Activated CD4-positive, alpha-beta T cell treated with anti-CD3 and anti-CD28 coated beads for 48 hours (primary cell): ENCODE data around the gene PTPRN2.
"Not testable (repeated sequence)": the region's sequence is repeated elsewhere in the genome, so short reads cannot be mapped to it uniquely, and the experiment has no call there.

ENCODE experiments used
- DNase-seq: peaks from one replicate; pipeline ENCODE4 v3.0.0-alpha.2; 2020

PTPRN2 gene

GRCh38 chr7:158411232-158411950 lies 176.2 kb downstream of the PTPRN2 start:
- DNase-seq: no peak

GRCh38 chr7:158410720-158411119 lies 176.9 kb downstream of the PTPRN2 start:
- DNase-seq: no peak

GRCh38 chr7:158409816-158410330 lies 177.8 kb downstream of the PTPRN2 start:
- no peak for DNase-seq

- no peak for DNase-seq
These were observed 178.5 kb downstream of the PTPRN2 start for GRCh38 chr7:158409120-158409519.

GRCh38 chr7:158408318-158408920 lies 179.2 kb downstream of the PTPRN2 start:
- no peak for DNase-seq

DNA sequence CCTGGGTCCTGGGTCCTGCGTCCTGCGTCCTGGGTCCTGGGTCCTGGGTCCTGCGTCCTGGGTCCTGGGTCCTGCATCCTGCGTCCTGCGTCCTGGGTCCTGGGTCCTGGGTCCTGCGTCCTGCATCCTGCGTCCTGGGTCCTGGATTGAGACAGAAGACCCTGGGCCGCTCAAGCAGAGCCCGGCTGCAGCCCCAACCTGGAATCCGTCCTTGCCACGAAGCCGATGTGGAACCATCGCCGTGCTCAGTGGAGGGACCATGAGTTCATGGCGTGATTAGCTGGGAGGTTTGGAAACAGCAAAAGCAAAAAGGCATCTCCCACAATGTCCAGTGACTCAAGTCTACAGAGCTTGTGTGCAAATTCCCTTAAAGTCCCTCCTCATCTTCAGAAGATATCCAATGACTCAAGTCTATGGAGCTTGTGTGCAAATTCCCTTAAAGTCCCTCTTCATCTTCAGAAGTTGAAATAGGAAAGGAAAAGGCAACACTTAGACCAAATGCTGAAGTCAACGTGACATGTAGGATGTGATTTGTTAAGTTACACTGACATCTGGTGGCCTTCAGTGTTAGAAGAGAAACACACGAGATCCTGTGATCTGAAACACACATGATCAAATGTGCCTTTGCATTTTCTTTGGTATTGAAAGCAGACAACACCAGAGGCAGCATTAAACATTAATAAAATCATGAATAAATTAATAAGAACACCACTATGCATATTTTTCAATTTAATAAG lies 179.9 kb downstream of the PTPRN2 start:
- DNase-seq: no peak

DNA sequence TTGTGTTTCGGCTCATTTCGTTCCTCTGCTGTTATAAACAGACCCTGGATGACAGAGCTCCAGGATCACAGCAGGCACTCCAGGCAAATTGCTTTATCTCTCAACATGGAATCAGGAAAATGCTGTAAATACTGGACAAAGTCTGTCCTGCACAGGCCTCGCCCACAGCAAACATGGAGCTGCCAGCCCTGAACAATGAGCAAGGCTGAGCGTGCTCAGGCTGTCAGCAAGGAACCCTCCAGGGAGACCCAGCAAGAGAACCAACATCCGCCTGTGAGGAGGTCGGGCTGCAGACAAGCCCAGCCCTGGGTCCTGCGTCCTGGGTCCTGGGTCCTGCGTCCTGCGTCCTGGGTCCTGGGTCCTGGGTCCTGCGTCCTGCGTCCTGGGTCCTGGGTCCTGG lies 180.8 kb downstream of the PTPRN2 start:
- DNase-seq: no peak

DNA sequence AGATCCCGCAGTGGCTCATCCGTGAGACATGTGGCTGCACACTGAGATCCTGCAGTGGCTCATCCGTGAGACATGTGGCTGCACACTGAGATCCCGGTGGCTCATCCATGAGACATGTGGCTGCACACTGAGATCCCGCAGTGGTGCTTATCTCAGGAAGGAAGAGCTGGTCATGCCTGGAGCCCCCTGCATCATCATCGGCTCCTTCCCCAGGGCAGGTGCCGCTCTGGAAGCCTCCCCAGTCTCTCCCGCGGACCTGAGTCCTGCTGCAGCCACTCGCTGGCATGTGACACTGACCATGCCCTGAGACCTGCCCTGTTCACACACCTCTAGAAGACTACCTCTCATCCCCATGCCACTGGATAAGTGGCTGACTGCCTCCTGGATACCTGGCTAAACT lies 181.3 kb downstream of the PTPRN2 start:
- no peak for DNase-seq

- DNase-seq: not testable (repeated sequence)
These were observed 181.9 kb downstream of the PTPRN2 start for GRCh38 chr7:158405771-158406170.

DNA sequence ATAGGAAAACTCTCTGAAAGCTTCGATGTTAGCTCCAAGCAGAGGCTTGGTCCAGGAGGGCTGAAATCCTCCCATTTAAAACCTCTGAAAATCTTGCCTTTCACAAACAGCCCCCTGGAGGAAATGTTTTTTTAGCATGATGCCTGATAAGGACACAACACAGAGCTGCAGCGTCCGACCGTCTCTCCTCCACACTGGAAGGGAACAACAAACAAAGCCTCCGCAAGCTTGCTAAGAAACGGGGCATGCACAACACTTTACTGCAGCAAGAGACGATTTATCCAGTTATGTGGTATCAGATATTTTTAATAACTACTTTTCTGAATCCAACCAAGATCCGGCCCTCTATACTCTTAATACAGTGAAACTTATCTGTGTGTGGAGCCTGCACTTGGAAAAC lies 182.3 kb downstream of the PTPRN2 start:
- no peak for DNase-seq

DNA sequence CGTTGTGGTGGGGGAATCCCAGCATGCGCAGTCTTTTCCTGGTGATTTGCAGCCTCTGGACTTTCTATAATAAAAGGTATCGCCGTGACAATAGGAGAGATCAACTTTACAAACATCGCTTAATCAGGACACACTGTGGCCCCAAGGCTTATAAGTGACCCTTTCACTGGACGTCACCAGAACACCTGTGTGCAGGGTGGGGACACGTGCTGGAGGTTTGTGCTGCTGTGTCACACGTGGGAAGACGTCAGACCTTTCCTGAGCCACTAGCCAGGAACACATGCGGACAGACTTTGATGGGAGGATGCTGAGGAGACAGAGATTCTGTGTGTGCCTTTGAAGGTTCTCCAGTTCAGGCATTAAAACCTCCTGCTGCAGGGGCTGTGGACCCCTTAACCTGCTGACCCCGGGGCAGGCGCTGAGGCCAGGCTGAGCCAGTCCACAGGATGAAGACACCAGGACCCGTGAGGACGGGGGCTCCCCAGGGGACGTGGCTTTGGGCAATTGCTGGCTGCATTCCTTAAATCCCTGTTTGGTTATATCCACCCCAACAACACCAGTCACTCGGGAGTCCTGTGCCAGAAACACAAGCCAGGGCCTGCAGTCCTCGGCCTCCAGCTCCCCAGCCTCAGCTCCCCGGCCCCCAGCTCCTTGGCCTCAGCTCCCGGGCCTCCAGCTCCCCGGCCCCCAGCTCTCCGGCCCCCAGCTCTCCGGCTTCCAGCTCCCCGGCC lies 183.4 kb downstream of the PTPRN2 start:
- DNase-seq: no peak

GRCh38 chr7:158403013-158403821 lies 184.4 kb downstream of the PTPRN2 start:
- DNase-seq: no peak

DNA sequence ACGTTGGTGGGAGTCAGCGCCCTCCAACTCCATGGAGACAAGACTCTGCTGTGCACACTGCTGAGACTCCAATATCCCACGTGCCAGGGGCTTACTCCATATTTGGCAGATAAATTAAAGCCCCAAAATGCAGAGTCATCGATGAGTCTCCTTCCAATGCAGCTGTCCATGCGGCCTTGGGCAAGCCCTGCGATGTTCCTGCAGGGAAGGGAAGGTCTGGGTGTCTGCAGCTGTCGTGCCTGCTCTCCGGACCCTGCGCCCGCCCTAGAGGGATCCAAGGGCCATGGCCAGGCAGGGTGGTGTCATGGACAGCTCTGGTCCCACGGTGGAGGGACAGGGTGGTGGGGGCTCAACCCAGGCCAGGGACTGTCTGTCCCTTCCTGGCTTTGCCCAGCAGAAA lies 185.2 kb downstream of the PTPRN2 start:
- no peak for DNase-seq

DNA sequence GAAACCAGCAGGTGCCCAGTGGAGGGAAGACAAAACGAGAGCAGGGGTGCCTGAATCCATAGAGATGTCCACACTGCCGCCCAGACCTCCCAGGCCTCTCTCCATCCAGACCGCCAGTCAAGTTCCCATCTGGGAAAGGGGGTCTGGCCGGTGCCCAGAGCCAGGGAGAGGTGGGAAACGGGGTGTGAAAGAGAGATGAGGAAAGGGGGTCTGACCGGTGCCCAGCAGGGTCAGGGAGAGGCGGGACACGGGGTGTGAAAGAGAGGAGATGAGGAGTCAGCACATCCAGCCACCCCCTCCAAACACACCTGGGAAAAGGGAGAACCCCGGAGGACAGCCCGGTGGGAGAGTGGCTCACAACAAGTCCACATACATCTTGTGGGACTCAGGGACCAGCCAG lies 185.8 kb downstream of the PTPRN2 start:
- DNase-seq: no peak

DNA sequence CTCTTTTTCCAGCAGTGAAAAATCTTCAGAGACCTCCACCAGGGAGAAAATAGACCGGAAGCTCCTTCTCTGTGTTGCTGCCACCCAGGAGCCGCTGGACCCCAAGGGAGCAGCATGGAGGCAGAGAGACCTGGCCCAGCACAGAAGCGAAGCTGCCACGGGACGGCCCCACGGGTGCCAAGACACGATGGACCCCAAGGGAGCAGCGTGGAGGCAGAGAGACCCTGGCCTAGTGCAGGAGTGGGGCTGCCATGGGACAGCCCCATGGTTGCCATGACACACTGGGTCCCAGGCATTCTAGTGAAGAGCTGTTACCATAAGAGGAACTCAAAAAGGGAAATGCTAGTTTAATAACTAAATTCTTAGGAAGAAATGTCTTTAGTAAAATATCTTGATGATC lies 186.3 kb downstream of the PTPRN2 start:
- no peak for DNase-seq

DNA sequence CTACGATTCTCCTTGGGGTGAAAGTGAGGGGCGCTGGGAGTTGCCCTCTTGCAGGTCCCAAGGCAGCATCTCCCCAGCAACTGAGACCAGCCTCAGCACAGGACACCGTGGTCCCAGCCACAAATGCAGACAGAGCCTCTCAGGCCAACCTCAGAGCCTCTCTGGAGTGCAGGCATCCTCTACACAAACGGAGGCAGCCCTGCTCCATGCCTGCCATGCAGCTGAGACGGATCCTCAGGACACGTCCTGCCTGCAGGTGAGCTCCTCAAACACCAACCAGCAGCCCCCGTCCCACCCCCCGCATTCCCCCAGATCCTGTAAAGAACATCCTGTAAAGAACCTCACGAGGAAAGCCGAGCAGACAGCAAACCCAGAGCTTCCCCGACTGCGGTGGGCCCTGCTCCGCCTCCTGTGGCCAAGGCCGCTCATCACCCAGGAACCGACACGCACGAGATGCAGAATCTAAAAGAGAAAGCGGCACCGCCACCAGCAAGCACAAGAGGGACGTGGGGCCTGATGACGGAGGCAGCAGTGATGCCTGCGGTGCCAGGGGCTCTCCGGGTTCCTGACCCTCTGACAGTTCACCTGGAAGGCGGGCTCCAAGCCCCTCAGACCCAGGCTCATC lies 186.9 kb downstream of the PTPRN2 start:
- DNase-seq: no peak

GRCh38 chr7:158399762-158400161 lies 187.9 kb downstream of the PTPRN2 start:
- no peak for DNase-seq

GRCh38 chr7:158398750-158399149 lies 188.9 kb downstream of the PTPRN2 start:
- DNase-seq: no peak

DNA sequence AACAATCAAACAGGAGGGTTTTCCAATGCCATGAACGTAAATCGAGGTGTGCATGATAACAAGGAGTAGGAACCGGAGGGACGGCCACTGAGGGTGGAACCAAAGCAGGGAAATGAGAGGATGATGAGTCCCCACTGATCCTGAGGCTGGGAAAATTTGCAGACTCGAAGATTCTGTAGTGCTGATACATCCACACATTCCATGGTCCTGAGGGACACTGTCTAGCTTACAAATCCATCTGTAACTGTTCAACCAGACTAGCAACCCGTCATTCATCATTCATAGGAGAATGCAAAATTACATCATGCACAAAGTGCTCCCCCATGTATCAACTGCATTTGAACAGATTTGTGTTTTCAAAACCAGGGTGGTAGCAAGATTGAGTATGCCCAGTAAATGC lies 189.7 kb downstream of the PTPRN2 start:
- DNase-seq: no peak

- DNase-seq: no peak
These were observed 190.4 kb downstream of the PTPRN2 start for GRCh38 chr7:158396982-158397862.
